ENCODE measurements around the gene ACADL. TPM values are rescaled to one million over a fixed set of nuclear protein-coding genes. Genes with fewer than 3 reads are reported as not detected.

ACADL gene
- total RNA-seq, 2 experiments from 2014 or later, result not detected

- Histone ChIP-seq H3K36me3 (ENCODE audit: insufficient read depth, low read length) (no peaks in the 10 kb centered on the region), H3K4me3 (ENCODE audit: low read length) (no peak overlapping the region), H3K4me1 (ENCODE audit: insufficient read depth, low read length) (no peaks in the 10 kb centered on the region), H3K9me3 (ENCODE audit: control insufficient read depth in 1 of 2, insufficient read depth in 1 of 2, low read length in 2 of 2) (no peaks in the 10 kb centered on the region), H3K27me3 (ENCODE audit: control insufficient read depth in 1 of 2, insufficient read depth in 2 of 2, low read length in 2 of 2) (no peaks in the 10 kb centered on the region), H3K27ac (ENCODE audit: low read depth in 1 of 2, low read length in 2 of 2) (no peak overlapping the region)
- peaks cover 12% of the 10 kb centered on the region for H3K27me3 Mint-ChIP-seq
- no peaks in the 10 kb centered on the region for H3K36me3 Mint-ChIP-seq (ENCODE audit: low read depth)
- H3K4me3 Mint-ChIP-seq, result no peak overlapping the region
- DNase-seq (no peak), ATAC-seq (ENCODE audit: poor library complexity) (no peak)
- intact Hi-C loops (cut with DNase I, micrococcal nuclease), result no loop called here
- no peaks in the 10 kb centered on the region for H3K9me3 Mint-ChIP-seq
- H3K4me1 Mint-ChIP-seq (ENCODE audit: low read depth), result no peaks in the 10 kb centered on the region
- CTCF ChIA-PET, result no interaction called here
- POLR2A ChIA-PET, result no interaction called here
- H3K27ac Mint-ChIP-seq, result no peak overlapping the region
- TF ChIP-seq CTCF (IDR thresholded peaks at IDR 0.05), result no peak
Observed at GRCh38 chr2:210268281-210268680, 43.0 kb upstream of the ACADL start.

DNA sequence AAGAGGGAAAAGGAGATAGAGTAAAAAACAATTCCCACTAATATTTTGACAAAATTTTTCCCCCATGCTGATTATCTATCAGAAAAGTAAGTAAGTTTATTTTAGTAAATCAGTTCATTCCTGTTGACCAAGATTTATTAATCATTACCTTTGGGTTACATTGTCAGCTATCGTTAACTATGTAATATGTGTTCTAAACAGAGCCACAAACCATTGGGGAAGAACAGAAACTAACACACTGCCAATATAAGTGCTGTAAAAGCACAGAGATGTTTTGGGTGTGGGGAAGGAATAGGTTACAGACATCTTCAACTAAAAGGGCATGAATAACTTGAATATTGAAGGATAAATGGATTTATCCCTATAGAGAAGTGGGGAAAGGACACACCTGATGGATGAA lies 42.5 kb upstream of the ACADL start:
- no peak overlapping the region for H3K27ac ChIP-seq (ENCODE audit: low read depth in 1 of 2, low read length in 2 of 2)
- ATAC-seq (ENCODE audit: poor library complexity), result no peak
- Mint-ChIP-seq H3K36me3 (ENCODE audit: low read depth) (no peaks in the 10 kb centered on the region), H3K27me3 (peaks cover 12% of the 10 kb centered on the region), H3K9me3 (no peaks in the 10 kb centered on the region), H3K4me1 (ENCODE audit: low read depth) (no peaks in the 10 kb centered on the region), H3K27ac (no peak overlapping the region), H3K4me3 (no peak overlapping the region)
- H3K27me3 ChIP-seq (ENCODE audit: control insufficient read depth in 1 of 2, insufficient read depth in 2 of 2, low read length in 2 of 2), result no peaks in the 10 kb centered on the region
- DNase-seq, result no peak
- H3K9me3 ChIP-seq (ENCODE audit: control insufficient read depth in 1 of 2, insufficient read depth in 1 of 2, low read length in 2 of 2), result no peaks in the 10 kb centered on the region
- H3K4me3 ChIP-seq (ENCODE audit: low read length), result no peak overlapping the region
- POLR2A ChIA-PET, result no interaction called here
- intact Hi-C loops (cut with DNase I, micrococcal nuclease), result no loop called here
- no peak for TF ChIP-seq CTCF (IDR thresholded peaks at IDR 0.05)
- CTCF ChIA-PET, result no interaction called here
- H3K4me1 ChIP-seq (ENCODE audit: insufficient read depth, low read length), result no peaks in the 10 kb centered on the region
- no peaks in the 10 kb centered on the region for H3K36me3 ChIP-seq (ENCODE audit: insufficient read depth, low read length)

GRCh38 chr2:210264282-210264681 lies 39.0 kb upstream of the ACADL start:
- no peaks in the 10 kb centered on the region for H3K9me3 Mint-ChIP-seq
- intact Hi-C loops (cut with DNase I, micrococcal nuclease), result no loop called here
- Histone ChIP-seq H3K9me3 (ENCODE audit: control insufficient read depth in 1 of 2, insufficient read depth in 1 of 2, low read length in 2 of 2) (no peaks in the 10 kb centered on the region), H3K4me3 (ENCODE audit: low read length) (no peak overlapping the region), H3K36me3 (ENCODE audit: insufficient read depth, low read length) (no peaks in the 10 kb centered on the region), H3K27me3 (ENCODE audit: control insufficient read depth in 1 of 2, insufficient read depth in 2 of 2, low read length in 2 of 2) (no peaks in the 10 kb centered on the region), H3K27ac (ENCODE audit: low read depth in 1 of 2, low read length in 2 of 2) (no peak overlapping the region), H3K4me1 (ENCODE audit: insufficient read depth, low read length) (no peaks in the 10 kb centered on the region)
- no peaks in the 10 kb centered on the region for H3K4me1 Mint-ChIP-seq (ENCODE audit: low read depth)
- POLR2A ChIA-PET, result no interaction called here
- TF ChIP-seq CTCF (IDR thresholded peaks at IDR 0.05), result no peak
- no peak overlapping the region for H3K27ac Mint-ChIP-seq
- no peak for DNase-seq
- H3K4me3 Mint-ChIP-seq, result no peak overlapping the region
- H3K36me3 Mint-ChIP-seq (ENCODE audit: low read depth), result no peaks in the 10 kb centered on the region
- CTCF ChIA-PET, result no interaction called here
- ATAC-seq (ENCODE audit: poor library complexity), result no peak
- H3K27me3 Mint-ChIP-seq, result peaks cover 12% of the 10 kb centered on the region

Data from CD4-positive, alpha-beta T cell (primary cell).